Left colon (tissue), 2 donors: ENCODE results near the gene ERG28. TPM values are rescaled to one million over a fixed set of nuclear protein-coding genes. Genes with fewer than 3 reads are reported as not detected.
A peak's percentile ranks its signal among the peaks of the same experiment; 100 is the strongest.
"Not testable (repeated sequence)": the region's sequence is repeated elsewhere in the genome, so short reads cannot be mapped to it uniquely, and the experiment has no call there.

Experiments used
- ATAC-seq: fragments of 200-7000 bp; cut with Tn5 transposase; one replicate; pipeline ENCODE4 v1.9.1; 2020; ENCODE audit warnings: mild to moderate bottlenecking, moderate library complexity
- DNase-seq, 2 donors: peaks; one replicate each; pipeline ENCODE4 v3.0.0-alpha.2; 2020
- intact Hi-C, 2 donors: fragments of 100-400 bp; cut with DNase I in 1 of 2; cut with micrococcal nuclease in 1 of 2; formaldehyde crosslinking; loops; one replicate each; pipeline versions ENCODE4 v1.11.2 to v1.14.0; 2022; cut with DNase I, micrococcal nuclease
- long read RNA-seq: library from polyadenylated mRNA; unstranded; transcript quantifications from one replicate; pipeline ENCODE4 v2.0.0, GENCODE V29; 2021
- total RNA-seq, 2 donors: library from RNA; stranded (reverse); fragmentation: NEBNext Ultra II Directional; extraction: Animal tissue kit (Norgen Biotek cat#: 25700); gene quantifications; one replicate each; pipeline ENCODE4 v1.2.1, GENCODE V29; 2021
- donor health status: DM: no; HTN: no; CAD: no.
- donor health status: DM: yes; HTN: yes; CAD: no.

Gene ERG28
- 10 to 100 TPM; 16.2 to 27.7 TPM for total RNA-seq
- long read RNA-seq, transcript ERG28-201 (5 exons, 2,633 nt): major isoform, 49 of 62 reads
- long read RNA-seq, partial matches to known transcripts: 3 of 62 reads
- long read RNA-seq, other reads (novel, unspliced or antisense): 10 of 62 reads

GRCh38 chr14:75660630-75661498 is at the start of gene ERG28, which contains the start of gene TTLL5:
Gene ERG28, minus strand, starts transcription at chr14:75660876. Its CDS starts 3,374 bp downstream, at chr14:75657502.
Gene TTLL5, plus strand, starts transcription at chr14:75661246. Its CDS starts 1,904 bp downstream, at chr14:75663150.
- ATAC-seq: peak; percentile 88
- DNase-seq: peak; percentile 97 to 98
- intact Hi-C loops: no loop called here

GRCh38 chr14:75709207-75709812 is 48.6 kb upstream of the ERG28 start:
- ATAC-seq (peak; percentile 88), DNase-seq (peak; percentile 58 to 82)
- intact Hi-C loops: loop anchor here in 1 of 2 donors (5.0 kb wide), 2 partner anchors 83 to 268 kb away; no protein-coding TSS in a partner anchor

- intact Hi-C loops: loop anchor here in 1 of 2 donors (5.0 kb wide), 2 partner anchors 87 to 272 kb away; no protein-coding TSS in a partner anchor
- no peak for DNase-seq
- no peak for ATAC-seq
Measured at GRCh38 chr14:75705014-75705413, 44.3 kb upstream of the ERG28 start.

- ATAC-seq (no peak), DNase-seq (no peak)
- intact Hi-C loops: no loop called here
Measured at GRCh38 chr14:75703467-75703866, 42.8 kb upstream of the ERG28 start.

- ATAC-seq (no peak), DNase-seq (no peak)
- intact Hi-C loops: no loop called here
Measured at GRCh38 chr14:75702616-75703261, 42.1 kb upstream of the ERG28 start.

GRCh38 chr14:75702122-75702521 is 41.4 kb upstream of the ERG28 start:
- intact Hi-C loops: no loop called here
- DNase-seq: no peak
- no peak for ATAC-seq

GRCh38 chr14:75700295-75700694 is 39.6 kb upstream of the ERG28 start:
- intact Hi-C loops: no loop called here
- DNase-seq: no peak
- ATAC-seq: no peak

- ATAC-seq (no peak), DNase-seq (no peak)
- intact Hi-C loops: no loop called here
Measured at GRCh38 chr14:75699331-75699730, 38.7 kb upstream of the ERG28 start.

GRCh38 chr14:75697918-75698317 is 37.2 kb upstream of the ERG28 start:
- intact Hi-C loops: no loop called here
- DNase-seq (no peak), ATAC-seq (no peak)

- no peak for DNase-seq
- intact Hi-C loops: no loop called here
- no peak for ATAC-seq
Measured at GRCh38 chr14:75697386-75697785, 36.7 kb upstream of the ERG28 start.

- ATAC-seq, intact Hi-C loops, DNase-seq: not testable (repeated sequence)
Measured at GRCh38 chr14:75695025-75695424, 34.3 kb upstream of the ERG28 start.

- no peak for ATAC-seq
- DNase-seq: no peak
- intact Hi-C loops: no loop called here
Measured at GRCh38 chr14:75690010-75690409, 29.3 kb upstream of the ERG28 start.

GRCh38 chr14:75689012-75689411 is 28.3 kb upstream of the ERG28 start:
- ATAC-seq: no peak

GRCh38 chr14:75685910-75686309 is 25.2 kb upstream of the ERG28 start:
- DNase-seq (no peak), ATAC-seq (no peak)
- intact Hi-C loops: no loop called here

More at GRCh38 chr14:75689012-75689411, 28.3 kb upstream of the ERG28 start:
- intact Hi-C loops: no loop called here
- no peak for DNase-seq

GRCh38 chr14:75675265-75675960 is 14.7 kb upstream of the ERG28 start:
- intact Hi-C loops: no loop called here
- no peak for DNase-seq

GRCh38 chr14:75673345-75674035 is 12.8 kb upstream of the ERG28 start:
- intact Hi-C loops: no loop called here
- DNase-seq (no peak), ATAC-seq (no peak)

More at GRCh38 chr14:75675265-75675960, 14.7 kb upstream of the ERG28 start:
- no peak for ATAC-seq

- DNase-seq: no peak
- intact Hi-C loops: no loop called here
- no peak for ATAC-seq
Measured at GRCh38 chr14:75672605-75673192, 12.0 kb upstream of the ERG28 start.
